ENCODE data around the gene SART1. TPM values are rescaled to one million over a fixed set of nuclear protein-coding genes. Genes with fewer than 3 reads are reported as not detected.

SART1 gene
- total and polyA plus RNA-seq, 4 donors: 13.6 to 24.3 (median 15.1) TPM

GRCh38 chr11:65981972-65982823 lies 20.7 kb downstream of the SART1 start:
- no peaks in the 10 kb centered on the region for H3K4me1 ChIP-seq (ENCODE audit: control insufficient read depth in 4 of 4, insufficient read depth in 4 of 4, low read length in 3 of 4)
- no peaks in the 10 kb centered on the region for H3K27me3 ChIP-seq (ENCODE audit: control insufficient read depth in 4 of 4, insufficient read depth in 4 of 4, low read length in 3 of 4)
- H3K4me3 ChIP-seq (ENCODE audit: low read depth in 1 of 3, low read length in 3 of 3): no peak overlapping the region
- WGBS: 84% methylated on average over 16 of the region's 16 CpGs
- H3K9ac ChIP-seq (ENCODE audit: low read depth in 1 of 2, low read length in 2 of 2): no peak overlapping the region
- DNase-seq (ENCODE audit: low spot score): no peak
- no peaks in the 10 kb centered on the region for H3K9me3 ChIP-seq (ENCODE audit: control insufficient read depth in 4 of 4, low read length in 3 of 4)
- H3K27ac ChIP-seq (ENCODE audit: low read depth in 1 of 2, low read length in 2 of 2): no peak overlapping the region
- peaks cover 11 to 23% (median 18%) of the 10 kb centered on the region in 4 donors for H3K36me3 ChIP-seq (ENCODE audit: control insufficient read depth in 4 of 4, insufficient read depth in 3 of 4, low read depth in 1 of 4, low read length in 3 of 4)
- TF ChIP-seq HNF4A (conservative IDR thresholded peaks at IDR 0.05) (no peak), TAF1 (conservative IDR thresholded peaks at IDR 0.05) (no peak)

DNA sequence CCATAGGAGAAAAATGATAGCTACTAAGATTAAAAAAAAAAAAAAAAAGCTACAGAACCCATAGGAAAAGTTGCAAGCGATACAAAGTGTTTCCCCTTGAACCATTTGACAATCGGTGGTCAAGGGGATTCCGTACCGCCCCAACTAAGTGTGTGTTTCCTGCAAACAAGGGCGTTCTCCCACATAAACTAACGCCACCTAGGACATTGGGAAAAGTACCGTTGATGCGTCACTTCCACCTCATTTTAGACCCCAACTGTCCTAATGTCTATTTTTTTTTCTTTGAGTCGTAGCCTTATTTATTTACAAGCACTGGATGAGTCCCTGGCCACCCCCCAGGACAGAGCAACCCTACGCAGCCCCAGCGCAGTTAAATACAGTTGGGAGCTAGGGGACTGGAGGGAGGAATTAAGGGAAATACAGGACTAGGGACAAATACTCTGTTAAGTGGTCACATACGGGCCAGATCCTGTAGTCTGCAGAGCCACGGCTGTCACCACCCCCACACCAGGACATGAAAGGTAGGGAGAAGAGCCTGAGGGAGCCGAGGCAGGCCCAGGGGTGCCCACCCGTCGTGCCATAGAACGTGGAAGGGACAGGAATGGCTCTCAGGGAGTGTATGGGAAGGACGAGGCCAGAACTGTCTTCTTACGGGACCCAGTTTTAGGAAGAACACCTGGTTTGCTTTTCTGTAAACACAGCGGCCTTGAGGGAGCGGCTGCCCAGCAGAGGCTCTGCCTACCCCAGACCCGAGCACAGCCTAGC lies 21.5 kb downstream of the SART1 start:
- Histone ChIP-seq H3K27ac (ENCODE audit: low read depth in 1 of 2, low read length in 2 of 2) (no peak overlapping the region), H3K4me1 (ENCODE audit: control insufficient read depth in 4 of 4, insufficient read depth in 4 of 4, low read length in 3 of 4) (no peaks in the 10 kb centered on the region), H3K36me3 (ENCODE audit: control insufficient read depth in 4 of 4, insufficient read depth in 3 of 4, low read depth in 1 of 4, low read length in 3 of 4) (peaks cover 6 to 15% (median 13%) of the 10 kb centered on the region in 4 donors), H3K9me3 (ENCODE audit: control insufficient read depth in 4 of 4, low read length in 3 of 4) (no peaks in the 10 kb centered on the region), H3K4me3 (ENCODE audit: low read depth in 1 of 3, low read length in 3 of 3) (no peak overlapping the region), H3K27me3 (ENCODE audit: control insufficient read depth in 4 of 4, insufficient read depth in 4 of 4, low read length in 3 of 4) (no peaks in the 10 kb centered on the region), H3K9ac (ENCODE audit: low read depth in 1 of 2, low read length in 2 of 2) (no peak overlapping the region)
- WGBS: 80% methylated on average over 22 of the region's 22 CpGs
- no peak for DNase-seq (ENCODE audit: low spot score)
- TF ChIP-seq, protein P1, sequence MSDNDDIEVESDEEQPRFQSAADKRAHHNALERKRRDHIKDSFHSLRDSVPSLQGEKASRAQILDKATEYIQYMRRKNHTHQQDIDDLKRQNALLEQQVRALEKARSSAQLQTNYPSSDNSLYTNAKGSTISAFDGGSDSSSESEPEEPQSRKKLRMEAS (IDR thresholded peaks at IDR 0.05): no peak
- TF ChIP-seq, protein P2, sequence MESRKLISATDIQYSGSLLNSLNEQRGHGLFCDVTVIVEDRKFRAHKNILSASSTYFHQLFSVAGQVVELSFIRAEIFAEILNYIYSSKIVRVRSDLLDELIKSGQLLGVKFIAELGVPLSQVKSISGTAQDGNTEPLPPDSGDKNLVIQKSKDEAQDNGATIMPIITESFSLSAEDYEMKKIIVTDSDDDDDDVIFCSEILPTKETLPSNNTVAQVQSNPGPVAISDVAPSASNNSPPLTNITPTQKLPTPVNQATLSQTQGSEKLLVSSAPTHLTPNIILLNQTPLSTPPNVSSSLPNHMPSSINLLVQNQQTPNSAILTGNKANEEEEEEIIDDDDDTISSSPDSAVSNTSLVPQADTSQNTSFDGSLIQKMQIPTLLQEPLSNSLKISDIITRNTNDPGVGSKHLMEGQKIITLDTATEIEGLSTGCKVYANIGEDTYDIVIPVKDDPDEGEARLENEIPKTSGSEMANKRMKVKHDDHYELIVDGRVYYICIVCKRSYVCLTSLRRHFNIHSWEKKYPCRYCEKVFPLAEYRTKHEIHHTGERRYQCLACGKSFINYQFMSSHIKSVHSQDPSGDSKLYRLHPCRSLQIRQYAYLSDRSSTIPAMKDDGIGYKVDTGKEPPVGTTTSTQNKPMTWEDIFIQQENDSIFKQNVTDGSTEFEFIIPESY (IDR thresholded peaks at IDR 0.05): no peak
- TF ChIP-seq HNF4A (conservative IDR thresholded peaks at IDR 0.05) (no peak), RXRA (IDR thresholded peaks at IDR 0.05) (no peak), JUND (IDR thresholded peaks at IDR 0.05) (no peak), GABPA (IDR thresholded peaks at IDR 0.05 in 1 of 2, conservative IDR thresholded peaks at IDR 0.05 in 1 of 2) (no peak), HNF4G (IDR thresholded peaks at IDR 0.05) (no peak), SP1 (IDR thresholded peaks at IDR 0.05) (no peak)
- TF ChIP-seq, protein P3, sequence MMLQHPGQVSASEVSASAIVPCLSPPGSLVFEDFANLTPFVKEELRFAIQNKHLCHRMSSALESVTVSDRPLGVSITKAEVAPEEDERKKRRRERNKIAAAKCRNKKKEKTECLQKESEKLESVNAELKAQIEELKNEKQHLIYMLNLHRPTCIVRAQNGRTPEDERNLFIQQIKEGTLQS (IDR thresholded peaks at IDR 0.05): no peak

- no peak overlapping the region for H3K4me3 ChIP-seq (ENCODE audit: low read depth in 1 of 3, low read length in 3 of 3)
- no peak overlapping the region for H3K27ac ChIP-seq (ENCODE audit: low read depth in 1 of 2, low read length in 2 of 2)
- no peaks in the 10 kb centered on the region for H3K4me1 ChIP-seq (ENCODE audit: control insufficient read depth in 4 of 4, insufficient read depth in 4 of 4, low read length in 3 of 4)
- H3K36me3 ChIP-seq (ENCODE audit: control insufficient read depth in 4 of 4, insufficient read depth in 3 of 4, low read depth in 1 of 4, low read length in 3 of 4): peaks cover 6 to 9% (median 8%) of the 10 kb centered on the region in 4 donors
- H3K9me3 ChIP-seq (ENCODE audit: control insufficient read depth in 4 of 4, low read length in 3 of 4): no peaks in the 10 kb centered on the region
- no peak for DNase-seq (ENCODE audit: low spot score)
- no peak for TF ChIP-seq NR2F2 (IDR thresholded peaks at IDR 0.05)
- TF ChIP-seq JUND (IDR thresholded peaks at IDR 0.05): no peak
- TF ChIP-seq FOXA1 (IDR thresholded peaks at IDR 0.05): no peak
- TF ChIP-seq GABPA (IDR thresholded peaks at IDR 0.05 in 1 of 2, conservative IDR thresholded peaks at IDR 0.05 in 1 of 2): no peak
- no peak for TF ChIP-seq TAF1 (conservative IDR thresholded peaks at IDR 0.05)
- no peaks in the 10 kb centered on the region for H3K27me3 ChIP-seq (ENCODE audit: control insufficient read depth in 4 of 4, insufficient read depth in 4 of 4, low read length in 3 of 4)
- no peak overlapping the region for H3K9ac ChIP-seq (ENCODE audit: low read depth in 1 of 2, low read length in 2 of 2)
- 85% methylated on average over 5 of the region's 5 CpGs for WGBS
Measured at GRCh38 chr11:65983589-65983987, 22.1 kb downstream of the SART1 start.
